Measurements from ENCODE around the gene PACSIN1. TPM values are rescaled to one million over a fixed set of nuclear protein-coding genes. Genes with fewer than 3 reads are reported as not detected.

The PACSIN1 gene
- polyA plus RNA-seq, 2 donors = 0.01 to 0.04 TPM

- WGBS, 2 donors = 85% methylated on average over 4 of the region's 4 CpGs
- no peaks in the 10 kb centered on the region for H3K36me3 ChIP-seq (ENCODE audit: control insufficient read depth in 2 of 2, insufficient read depth in 2 of 2, low read length in 1 of 2)
- H3K4me1 ChIP-seq (ENCODE audit: control insufficient read depth in 2 of 2, insufficient read depth in 2 of 2, low read length in 1 of 2) = no peaks in the 10 kb centered on the region
- no peaks in the 10 kb centered on the region for H3K9me3 ChIP-seq (ENCODE audit: control insufficient read depth in 2 of 2, insufficient read depth in 1 of 2, low read depth in 1 of 2, low read length in 1 of 2)
- H3K4me3 ChIP-seq (ENCODE audit: low read depth in 1 of 2, low read length in 2 of 2) = no peak overlapping the region
- no peak overlapping the region for H3K27ac ChIP-seq (ENCODE audit: low read depth in 2 of 2, low read length in 1 of 2)
- H3K27me3 ChIP-seq (ENCODE audit: control insufficient read depth in 1 of 2, insufficient read depth in 2 of 2, low read length in 2 of 2) = no peaks in the 10 kb centered on the region
Measured at GRCh38 chr6:34510299-34510698, 44.4 kb downstream of the PACSIN1 start.

DNA sequence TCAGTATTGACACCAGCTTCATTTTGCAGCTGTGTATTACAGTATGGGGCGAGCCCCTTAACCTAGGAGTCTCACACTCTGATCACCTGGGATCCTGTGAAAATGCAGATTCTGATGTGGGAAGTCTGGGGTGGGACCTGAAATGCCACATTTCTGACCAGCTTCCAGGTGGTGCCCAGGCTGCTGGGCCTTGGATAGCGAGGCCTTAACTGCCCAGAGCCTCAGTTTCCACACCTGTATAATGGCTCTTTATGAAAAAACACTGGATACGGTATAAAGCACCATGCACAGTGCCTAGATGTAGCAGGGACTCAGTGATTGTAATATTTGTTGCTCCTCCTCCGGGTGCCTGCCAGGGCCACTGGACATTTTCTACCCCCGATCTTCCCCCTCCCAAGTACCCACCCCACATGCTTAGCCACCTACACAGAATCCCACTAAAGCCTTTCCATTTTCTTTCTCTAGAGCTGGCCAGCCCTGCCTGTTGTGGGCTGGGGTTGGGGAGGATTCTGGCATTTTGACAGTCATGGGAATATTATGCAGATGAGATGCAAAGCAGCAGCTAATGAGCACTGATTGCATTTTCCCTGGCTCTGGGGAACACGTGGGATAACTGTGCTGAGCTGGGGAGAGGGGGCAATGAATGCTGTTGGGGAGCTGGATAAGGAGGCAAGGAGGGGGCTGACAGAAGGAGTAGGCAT, 45.5 kb downstream of the PACSIN1 start:
- no peaks in the 10 kb centered on the region for H3K36me3 ChIP-seq (ENCODE audit: control insufficient read depth in 2 of 2, insufficient read depth in 2 of 2, low read length in 1 of 2)
- no peaks in the 10 kb centered on the region for H3K27me3 ChIP-seq (ENCODE audit: control insufficient read depth in 1 of 2, insufficient read depth in 2 of 2, low read length in 2 of 2)
- WGBS, 2 donors = 77 to 80% methylated on average over 6 of the region's 6 CpGs
- no peaks in the 10 kb centered on the region for H3K4me1 ChIP-seq (ENCODE audit: control insufficient read depth in 2 of 2, insufficient read depth in 2 of 2, low read length in 1 of 2)
- H3K4me3 ChIP-seq (ENCODE audit: low read depth in 1 of 2, low read length in 2 of 2) = no peak overlapping the region
- H3K9me3 ChIP-seq (ENCODE audit: control insufficient read depth in 2 of 2, insufficient read depth in 1 of 2, low read depth in 1 of 2, low read length in 1 of 2) = no peaks in the 10 kb centered on the region
- no peak overlapping the region for H3K27ac ChIP-seq (ENCODE audit: low read depth in 2 of 2, low read length in 1 of 2)

DNA sequence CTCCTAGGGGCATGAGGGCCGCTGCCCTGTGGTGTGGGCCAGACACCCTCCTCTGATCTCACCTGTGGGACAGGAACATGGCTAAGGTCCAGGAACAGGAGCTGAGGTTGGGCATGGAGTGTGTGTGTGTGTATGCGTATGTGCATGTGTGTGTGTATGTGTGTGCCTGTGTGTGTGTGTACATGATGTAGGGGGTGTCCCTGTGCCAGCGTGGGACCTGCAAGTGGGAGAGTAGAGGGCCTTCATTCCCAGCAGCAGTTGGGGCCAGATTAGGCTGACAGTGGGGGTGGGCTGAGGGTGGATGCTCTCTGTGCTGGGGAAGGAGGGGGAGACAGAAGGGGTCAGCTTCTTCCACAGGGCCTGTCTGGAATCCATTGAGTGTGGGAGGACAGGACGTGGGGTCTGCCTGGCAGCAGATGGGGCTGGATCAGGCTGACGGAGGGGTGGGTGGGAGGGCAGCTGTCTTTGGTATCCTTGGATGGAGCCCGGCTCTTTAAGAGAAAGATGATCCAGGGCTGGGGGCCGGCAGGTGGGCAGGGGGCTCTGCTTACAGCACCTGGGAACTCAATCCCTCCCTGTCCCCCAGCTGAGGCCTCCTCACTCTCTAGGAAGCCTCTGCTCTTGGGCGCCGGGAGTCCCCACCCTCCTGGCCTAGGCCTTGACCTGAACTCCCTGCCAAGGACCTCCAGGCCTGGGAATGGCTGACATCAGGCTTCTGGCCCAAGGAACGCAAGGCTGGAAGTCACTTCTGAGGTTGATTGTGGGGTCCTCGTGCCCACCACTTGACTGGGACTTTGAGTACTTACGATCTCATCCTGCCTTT, 46.2 kb downstream of the PACSIN1 start:
- WGBS, 2 donors = 69 to 71% methylated on average over 11 to 12 of the region's 12 CpGs
- Histone ChIP-seq H3K4me3 (ENCODE audit: low read depth in 1 of 2, low read length in 2 of 2) (no peak overlapping the region), H3K36me3 (ENCODE audit: control insufficient read depth in 2 of 2, insufficient read depth in 2 of 2, low read length in 1 of 2) (no peaks in the 10 kb centered on the region), H3K4me1 (ENCODE audit: control insufficient read depth in 2 of 2, insufficient read depth in 2 of 2, low read length in 1 of 2) (no peaks in the 10 kb centered on the region), H3K27ac (ENCODE audit: low read depth in 2 of 2, low read length in 1 of 2) (no peak overlapping the region), H3K27me3 (ENCODE audit: control insufficient read depth in 1 of 2, insufficient read depth in 2 of 2, low read length in 2 of 2) (no peaks in the 10 kb centered on the region), H3K9me3 (ENCODE audit: control insufficient read depth in 2 of 2, insufficient read depth in 1 of 2, low read depth in 1 of 2, low read length in 1 of 2) (no peaks in the 10 kb centered on the region)

GRCh38 chr6:34512738-34513115, 46.9 kb downstream of the PACSIN1 start:
- 89 to 92% methylated on average over 5 of the region's 5 CpGs for WGBS, 2 donors
- Histone ChIP-seq H3K9me3 (ENCODE audit: control insufficient read depth in 2 of 2, insufficient read depth in 1 of 2, low read depth in 1 of 2, low read length in 1 of 2) (no peaks in the 10 kb centered on the region), H3K27me3 (ENCODE audit: control insufficient read depth in 1 of 2, insufficient read depth in 2 of 2, low read length in 2 of 2) (no peaks in the 10 kb centered on the region), H3K4me3 (ENCODE audit: low read depth in 1 of 2, low read length in 2 of 2) (no peak overlapping the region), H3K27ac (ENCODE audit: low read depth in 2 of 2, low read length in 1 of 2) (no peak overlapping the region), H3K4me1 (ENCODE audit: control insufficient read depth in 2 of 2, insufficient read depth in 2 of 2, low read length in 1 of 2) (no peaks in the 10 kb centered on the region), H3K36me3 (ENCODE audit: control insufficient read depth in 2 of 2, insufficient read depth in 2 of 2, low read length in 1 of 2) (no peaks in the 10 kb centered on the region)

DNA sequence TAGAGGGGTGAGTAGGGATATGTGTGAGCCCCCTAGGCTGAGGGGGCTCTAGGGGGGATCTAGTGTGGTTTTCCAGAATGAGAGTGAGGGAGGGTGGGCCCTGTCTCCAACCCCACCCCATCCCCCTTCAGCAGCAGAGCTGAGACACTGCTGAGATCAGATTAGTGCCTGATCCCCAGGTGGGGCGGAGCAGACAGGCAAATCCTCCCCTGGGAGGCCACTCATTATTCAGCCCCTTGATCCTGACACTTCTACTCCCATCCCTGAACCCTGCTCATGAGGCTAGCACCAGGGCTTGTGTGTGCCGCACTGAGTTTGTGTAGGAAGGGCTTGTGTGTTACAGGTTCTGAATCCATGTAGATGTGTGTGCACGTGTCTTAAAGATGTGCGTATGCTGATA, 47.8 kb downstream of the PACSIN1 start:
- H3K4me1 ChIP-seq (ENCODE audit: control insufficient read depth in 2 of 2, insufficient read depth in 2 of 2, low read length in 1 of 2) = no peaks in the 10 kb centered on the region
- no peaks in the 10 kb centered on the region for H3K9me3 ChIP-seq (ENCODE audit: control insufficient read depth in 2 of 2, insufficient read depth in 1 of 2, low read depth in 1 of 2, low read length in 1 of 2)
- H3K27ac ChIP-seq (ENCODE audit: low read depth in 2 of 2, low read length in 1 of 2) = no peak overlapping the region
- no peak overlapping the region for H3K4me3 ChIP-seq (ENCODE audit: low read depth in 1 of 2, low read length in 2 of 2)
- no peaks in the 10 kb centered on the region for H3K27me3 ChIP-seq (ENCODE audit: control insufficient read depth in 1 of 2, insufficient read depth in 2 of 2, low read length in 2 of 2)
- WGBS, 2 donors = 89 to 95% methylated on average over 4 of the region's 4 CpGs
- H3K36me3 ChIP-seq (ENCODE audit: control insufficient read depth in 2 of 2, insufficient read depth in 2 of 2, low read length in 1 of 2) = no peaks in the 10 kb centered on the region

- H3K27ac ChIP-seq (ENCODE audit: low read depth in 2 of 2, low read length in 1 of 2) = no peak overlapping the region
- 84 to 88% methylated on average over 8 of the region's 8 CpGs for WGBS, 2 donors
- no peak overlapping the region for H3K4me3 ChIP-seq (ENCODE audit: low read depth in 1 of 2, low read length in 2 of 2)
- H3K36me3 ChIP-seq (ENCODE audit: control insufficient read depth in 2 of 2, insufficient read depth in 2 of 2, low read length in 1 of 2) = no peaks in the 10 kb centered on the region
- H3K4me1 ChIP-seq (ENCODE audit: control insufficient read depth in 2 of 2, insufficient read depth in 2 of 2, low read length in 1 of 2) = no peaks in the 10 kb centered on the region
- H3K27me3 ChIP-seq (ENCODE audit: control insufficient read depth in 1 of 2, insufficient read depth in 2 of 2, low read length in 2 of 2) = no peaks in the 10 kb centered on the region
- no peaks in the 10 kb centered on the region for H3K9me3 ChIP-seq (ENCODE audit: control insufficient read depth in 2 of 2, insufficient read depth in 1 of 2, low read depth in 1 of 2, low read length in 1 of 2)
Measured at GRCh38 chr6:34514112-34514511, 48.2 kb downstream of the PACSIN1 start.

DNA sequence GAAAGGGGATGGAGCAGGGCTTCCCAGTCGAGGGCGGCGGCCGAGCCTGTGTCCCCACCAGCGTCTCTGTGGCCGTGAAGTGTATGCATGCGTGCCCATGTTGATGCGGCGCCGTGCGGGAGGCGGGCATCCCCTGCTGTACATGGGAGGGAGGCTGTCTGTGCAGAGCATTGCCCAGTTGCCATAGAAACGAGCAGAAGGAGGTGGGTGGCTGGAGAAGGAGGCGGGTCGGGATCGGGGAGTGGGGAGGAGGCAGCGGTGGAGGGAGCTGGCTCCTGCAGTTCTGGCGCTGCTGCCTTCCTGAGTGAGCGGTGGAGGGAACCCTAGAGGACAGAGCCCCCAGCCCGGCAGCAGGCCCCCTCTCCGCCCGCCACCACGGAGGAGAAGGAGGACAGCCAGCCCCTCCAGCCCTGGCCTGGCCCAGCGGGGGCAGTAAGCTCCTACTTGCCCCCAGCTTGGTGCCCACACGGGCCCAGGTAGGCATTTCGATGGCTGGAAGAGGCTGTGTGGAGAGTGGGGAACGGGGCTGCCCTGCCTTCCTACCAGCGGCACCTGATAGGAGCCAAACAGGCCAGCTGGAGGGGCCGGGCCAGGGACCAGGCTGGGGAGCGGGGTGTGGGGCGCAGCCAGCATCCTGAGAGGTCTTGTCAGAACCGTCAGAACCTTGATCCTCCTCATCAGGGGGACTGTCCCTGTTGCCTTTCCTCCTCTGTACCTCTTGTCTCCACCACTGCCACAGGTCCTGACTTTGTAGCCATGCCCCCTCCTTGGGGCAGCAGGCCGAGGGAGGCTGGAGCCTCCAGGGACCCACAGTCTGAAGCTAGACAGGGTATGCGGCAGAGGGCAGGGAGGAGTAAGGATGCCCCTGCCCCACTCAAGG, 49.0 kb downstream of the PACSIN1 start:
- Histone ChIP-seq H3K27me3 (ENCODE audit: control insufficient read depth in 1 of 2, insufficient read depth in 2 of 2, low read length in 2 of 2) (no peaks in the 10 kb centered on the region), H3K4me1 (ENCODE audit: control insufficient read depth in 2 of 2, insufficient read depth in 2 of 2, low read length in 1 of 2) (no peaks in the 10 kb centered on the region), H3K36me3 (ENCODE audit: control insufficient read depth in 2 of 2, insufficient read depth in 2 of 2, low read length in 1 of 2) (no peaks in the 10 kb centered on the region), H3K27ac (ENCODE audit: low read depth in 2 of 2, low read length in 1 of 2) (no peak overlapping the region), H3K4me3 (ENCODE audit: low read depth in 1 of 2, low read length in 2 of 2) (no peak overlapping the region), H3K9me3 (ENCODE audit: control insufficient read depth in 2 of 2, insufficient read depth in 1 of 2, low read depth in 1 of 2, low read length in 1 of 2) (no peaks in the 10 kb centered on the region)
- 36% methylated on average over 30 to 34 of the region's 34 CpGs for WGBS, 2 donors

DNA sequence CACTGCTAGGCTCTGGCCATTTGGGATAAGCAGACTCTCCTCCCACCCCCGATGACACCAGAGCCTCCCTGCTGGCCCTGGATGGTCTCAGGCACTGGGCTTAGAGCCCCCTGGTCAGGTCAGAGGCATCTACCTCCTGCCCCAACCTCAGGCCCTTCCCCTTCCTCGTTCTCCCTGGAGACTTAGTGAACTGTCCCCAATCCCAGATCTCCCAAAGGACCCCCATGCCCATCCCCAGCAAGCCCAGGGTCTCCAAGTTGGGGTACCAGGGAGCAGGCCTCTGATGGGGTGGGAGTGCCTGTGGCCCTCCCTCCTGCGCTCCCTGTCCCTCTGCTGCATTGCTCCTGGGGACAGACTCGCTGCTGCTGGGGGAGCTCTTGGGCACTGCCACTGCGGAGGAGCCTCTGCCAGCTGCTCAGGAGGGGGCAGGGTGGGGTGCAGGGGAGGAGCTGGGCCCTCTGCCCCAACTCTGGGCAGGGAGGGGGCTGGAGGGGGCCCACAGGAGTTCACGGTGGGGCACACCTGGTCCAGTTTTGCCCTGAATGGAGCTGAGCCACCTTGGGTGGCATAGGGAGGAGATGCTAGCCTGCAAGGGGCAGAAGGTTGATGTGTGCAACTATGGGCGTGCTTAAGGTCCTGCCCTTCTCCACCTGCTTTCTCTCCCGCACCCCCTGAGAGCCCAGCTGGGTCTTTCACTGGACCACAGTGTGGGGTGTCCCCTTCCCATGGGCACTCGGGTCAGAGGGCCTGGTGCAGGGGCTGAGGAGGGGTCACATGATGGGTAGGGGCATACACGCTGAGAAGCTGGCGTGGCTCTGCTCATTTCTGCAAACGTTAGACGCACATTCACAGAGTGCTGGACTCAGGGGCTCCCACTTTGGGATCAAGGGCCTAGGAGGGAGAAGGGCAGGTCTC, 49.9 kb downstream of the PACSIN1 start:
- H3K4me1 ChIP-seq (ENCODE audit: control insufficient read depth in 2 of 2, insufficient read depth in 2 of 2, low read length in 1 of 2) = no peaks in the 10 kb centered on the region
- no peaks in the 10 kb centered on the region for H3K36me3 ChIP-seq (ENCODE audit: control insufficient read depth in 2 of 2, insufficient read depth in 2 of 2, low read length in 1 of 2)
- 78 to 81% methylated on average over 13 of the region's 13 CpGs for WGBS, 2 donors
- H3K9me3 ChIP-seq (ENCODE audit: control insufficient read depth in 2 of 2, insufficient read depth in 1 of 2, low read depth in 1 of 2, low read length in 1 of 2) = no peaks in the 10 kb centered on the region
- H3K4me3 ChIP-seq (ENCODE audit: low read depth in 1 of 2, low read length in 2 of 2) = no peak overlapping the region
- H3K27ac ChIP-seq (ENCODE audit: low read depth in 2 of 2, low read length in 1 of 2) = no peak overlapping the region
- no peaks in the 10 kb centered on the region for H3K27me3 ChIP-seq (ENCODE audit: control insufficient read depth in 1 of 2, insufficient read depth in 2 of 2, low read length in 2 of 2)
